Neural progenitor cell (in vitro differentiated cells): ENCODE measurements around the gene EPHA3.

Experiments
- CTCF ChIP-seq: fragments of 200-600 bp; sonication (generic); IDR thresholded peaks from 2 replicates; pipeline ENCODE4 v1.5.1; 2017; ENCODE audit warnings: antibody characterized with exemption, mild to moderate bottlenecking
- EZH2phosphoT487 ChIP-seq: fragments of 200-600 bp; sonication (generic); IDR thresholded peaks from 2 replicates; pipeline ENCODE4 v1.6.1; 2017; ENCODE audit warnings: antibody characterized with exemption

GRCh38 chr3:89280822-89281365, 173.5 kb downstream of the EPHA3 start:
- TF ChIP-seq EZH2phosphoT487 (no peak), CTCF (no peak)
